CD14-positive monocyte (primary cell): ENCODE measurements around the gene PDE4D. TPM values are rescaled to one million over a fixed set of nuclear protein-coding genes. Genes with fewer than 3 reads are reported as not detected.

Experiments used
- DNase-seq, 3 donors: peaks; one replicate each; pipeline ENCODE4 v3.0.0-alpha.2; 2011 to 2022
- H2AFZ ChIP-seq: 2 replicates; pipeline ENCODE4 v1.6.0; 2012; ENCODE audit warnings: mild to moderate bottlenecking, low read depth, low read length, inconsistent platforms; ENCODE audit not compliant: insufficient read depth, poor library complexity, severe bottlenecking
- H3K27ac ChIP-seq, 2 donors: 1 replicate in 1 of 2; 2 replicates in 1 of 2; pipeline ENCODE4 v1.5.1; 2012 to 2013; ENCODE audit warnings: low read length in 2 of 2, control low read depth in 1 of 2, inconsistent platforms in 1 of 2, low read depth in 1 of 2, mild to moderate bottlenecking in 1 of 2
- H3K27me3 ChIP-seq, 2 donors: one replicate each; pipeline versions ENCODE4 v1.6.0 to v1.6.1; 2011 to 2013; ENCODE audit warnings: low read length in 2 of 2; ENCODE audit not compliant: control insufficient read depth in 2 of 2, insufficient read depth in 2 of 2
- H3K36me3 ChIP-seq, 2 donors: replicated peaks in 1 of 2; 1 replicate in 1 of 2; 2 replicates in 1 of 2; pipeline versions ENCODE4 v1.5.1 to v1.6.1; 2012 to 2013; ENCODE audit warnings: low read length in 2 of 2, control low read depth in 1 of 2, inconsistent platforms in 1 of 2, mild to moderate bottlenecking in 1 of 2; ENCODE audit not compliant: insufficient read depth in 2 of 2, control insufficient read depth in 1 of 2
- H3K4me1 ChIP-seq, 2 donors: 1 replicate in 1 of 2; 2 replicates in 1 of 2; pipeline versions ENCODE4 v1.5.1 to v1.6.1; 2012 to 2013; ENCODE audit warnings: low read length in 2 of 2, control low read depth in 1 of 2, inconsistent platforms in 1 of 2, mild to moderate bottlenecking in 1 of 2, moderate library complexity in 1 of 2; ENCODE audit not compliant: insufficient read depth in 2 of 2, control insufficient read depth in 1 of 2
- H3K4me2 ChIP-seq: replicated peaks from 2 replicates; pipeline ENCODE3; 2012; ENCODE audit warnings: low read length, moderate library complexity, mild to moderate bottlenecking; ENCODE audit not compliant: poor library complexity, severe bottlenecking; ENCODE audit errors: extremely low read depth
- H3K4me3 ChIP-seq, 3 experiments: fragments of 200-600 bp in 1 of 3; sonication (generic) in 1 of 3; replicated peaks in 1 of 3; 1 replicate in 2 of 3; 2 replicates in 1 of 3; pipeline ENCODE4 v1.5.1; 2011 to 2013; ENCODE audit warnings: low read length in 3 of 3, mild to moderate bottlenecking in 3 of 3, control low read depth in 2 of 3, low read depth in 2 of 3, inconsistent platforms in 1 of 3, moderate library complexity in 1 of 3
- H3K79me2 ChIP-seq: 2 replicates; pipeline ENCODE4 v1.6.0; 2012; ENCODE audit warnings: mild to moderate bottlenecking, control low read depth, inconsistent platforms, low read length, moderate library complexity; ENCODE audit not compliant: insufficient read depth
- H3K9ac ChIP-seq: 2 replicates; pipeline ENCODE4 v1.6.0; 2017; ENCODE audit warnings: low read length, mild to moderate bottlenecking; ENCODE audit not compliant: insufficient read depth, poor library complexity, severe bottlenecking
- H3K9me3 ChIP-seq, 2 donors: replicated peaks in 1 of 2; 1 replicate in 1 of 2; 2 replicates in 1 of 2; pipeline versions ENCODE4 v1.5.1 to v1.6.1; 2012 to 2013; ENCODE audit warnings: low read length in 2 of 2, control low read depth in 1 of 2; ENCODE audit not compliant: control insufficient read depth in 1 of 2, insufficient read depth in 1 of 2
- H4K20me1 ChIP-seq: 2 replicates; pipeline ENCODE4 v1.6.0; 2012; ENCODE audit warnings: mild to moderate bottlenecking, low read length, control low read depth, moderate library complexity; ENCODE audit not compliant: insufficient read depth
- H3K27ac Mint-ChIP-seq, 7 donors: one replicate each; pipeline ENCODE4 v1.8.0; 2020; ENCODE audit warnings: mild to moderate bottlenecking in 7 of 7, mixed read lengths in 7 of 7, moderate library complexity in 6 of 7, inconsistent platforms in 2 of 7
- H3K27me3 Mint-ChIP-seq, 3 donors: one replicate each; pipeline ENCODE4 v1.8.0; 2021 to 2022; ENCODE audit warnings: low read depth in 3 of 3, mild to moderate bottlenecking in 3 of 3, mixed read lengths in 3 of 3, moderate library complexity in 3 of 3, inconsistent platforms in 1 of 3
- H3K36me3 Mint-ChIP-seq, 2 donors: one replicate each; pipeline ENCODE4 v1.8.0; 2020; ENCODE audit warnings: mixed read lengths in 2 of 2, inconsistent platforms in 1 of 2, mild to moderate bottlenecking in 1 of 2
- H3K4me1 Mint-ChIP-seq: one replicate; pipeline ENCODE4 v1.8.0; 2020; ENCODE audit warnings: mild to moderate bottlenecking, mixed read lengths
- H3K4me3 Mint-ChIP-seq, 2 donors: one replicate each; pipeline ENCODE4 v1.8.0; 2020; ENCODE audit warnings: mild to moderate bottlenecking in 2 of 2, mixed read lengths in 2 of 2, moderate library complexity in 1 of 2
- H3K9me3 Mint-ChIP-seq, 7 donors: one replicate each; pipeline ENCODE4 v1.8.0; 2020 to 2022; ENCODE audit warnings: mixed read lengths in 7 of 7, mild to moderate bottlenecking in 6 of 7, moderate library complexity in 6 of 7, inconsistent platforms in 2 of 7
- WGBS: methylation state at CpG from one replicate; pipeline ENCODE4 v1.1.5; 2013; ENCODE audit warnings: missing lambda C conversion rate; ENCODE audit not compliant: insufficient coverage; 5-methylcytosine and 5-hydroxymethylcytosine counted together
- intact Hi-C, 2 donors: fragments of 100-400 bp; cut with micrococcal nuclease; formaldehyde crosslinking; loops; one replicate each; pipeline versions ENCODE4 v1.15.0 to v1.15.1; 2023
- polyA plus RNA-seq, 3 donors: library from polyadenylated mRNA; depleted of rRNA in 1 of 3; unstranded in 2 of 3; stranded (reverse) in 1 of 3; fragments of 300-500 nt in 2 of 3; fragments of >200 nt in 1 of 3; fragmentation: Illumina TruSeq in 2 of 3; gene quantifications; 1 replicate in 2 of 3; 2 replicates in 1 of 3; pipeline ENCODE4 v1.2.3, GENCODE V29; 2012 to 2021
- TF ChIP-seq, protein P1 (sequence below): fragments of 200-600 bp; IDR thresholded peaks from one replicate; pipeline ENCODE4 v1.8.0; 2022; ENCODE audit warnings: antibody characterized with exemption, mild to moderate bottlenecking

PDE4D gene
- polyA plus RNA-seq, 3 donors: 1.9 to 3.4 (median 2.8) TPM

- peaks cover 0 to 5% (median 0%) of the 10 kb centered on the region in 7 donors for H3K9me3 Mint-ChIP-seq
- no peak for DNase-seq
- Histone ChIP-seq H3K9ac (no peak overlapping the region), H2AFZ (no peak overlapping the region), H3K4me2 (no peak overlapping the region), H4K20me1 (no peaks in the 10 kb centered on the region), H3K27me3 (no peaks in the 10 kb centered on the region), H3K4me3 (no peak overlapping the region), H3K27ac (no peak overlapping the region), H3K4me1 (no peaks in the 10 kb centered on the region), H3K79me2 (no peaks in the 10 kb centered on the region), H3K36me3 (no peaks in the 10 kb centered on the region), H3K9me3 (no peaks in the 10 kb centered on the region)
- WGBS: no CpG with 5 or more reads among the region's 5 CpGs
- H3K4me1 Mint-ChIP-seq: no peaks in the 10 kb centered on the region
- no peak overlapping the region for H3K4me3 Mint-ChIP-seq
- no peak overlapping the region for H3K27ac Mint-ChIP-seq
- H3K27me3 Mint-ChIP-seq: peaks cover 0 to 2% (median 1%) of the 10 kb centered on the region in 3 donors
- peaks cover 0 to 2% of the 10 kb centered on the region in 2 donors for H3K36me3 Mint-ChIP-seq
- TF ChIP-seq, protein P1, sequence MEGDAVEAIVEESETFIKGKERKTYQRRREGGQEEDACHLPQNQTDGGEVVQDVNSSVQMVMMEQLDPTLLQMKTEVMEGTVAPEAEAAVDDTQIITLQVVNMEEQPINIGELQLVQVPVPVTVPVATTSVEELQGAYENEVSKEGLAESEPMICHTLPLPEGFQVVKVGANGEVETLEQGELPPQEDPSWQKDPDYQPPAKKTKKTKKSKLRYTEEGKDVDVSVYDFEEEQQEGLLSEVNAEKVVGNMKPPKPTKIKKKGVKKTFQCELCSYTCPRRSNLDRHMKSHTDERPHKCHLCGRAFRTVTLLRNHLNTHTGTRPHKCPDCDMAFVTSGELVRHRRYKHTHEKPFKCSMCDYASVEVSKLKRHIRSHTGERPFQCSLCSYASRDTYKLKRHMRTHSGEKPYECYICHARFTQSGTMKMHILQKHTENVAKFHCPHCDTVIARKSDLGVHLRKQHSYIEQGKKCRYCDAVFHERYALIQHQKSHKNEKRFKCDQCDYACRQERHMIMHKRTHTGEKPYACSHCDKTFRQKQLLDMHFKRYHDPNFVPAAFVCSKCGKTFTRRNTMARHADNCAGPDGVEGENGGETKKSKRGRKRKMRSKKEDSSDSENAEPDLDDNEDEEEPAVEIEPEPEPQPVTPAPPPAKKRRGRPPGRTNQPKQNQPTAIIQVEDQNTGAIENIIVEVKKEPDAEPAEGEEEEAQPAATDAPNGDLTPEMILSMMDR: no peak
- intact Hi-C loops: no loop called here
These were observed 827.0 kb downstream of the PDE4D start for GRCh38 chr5:59066367-59067163.

DNA sequence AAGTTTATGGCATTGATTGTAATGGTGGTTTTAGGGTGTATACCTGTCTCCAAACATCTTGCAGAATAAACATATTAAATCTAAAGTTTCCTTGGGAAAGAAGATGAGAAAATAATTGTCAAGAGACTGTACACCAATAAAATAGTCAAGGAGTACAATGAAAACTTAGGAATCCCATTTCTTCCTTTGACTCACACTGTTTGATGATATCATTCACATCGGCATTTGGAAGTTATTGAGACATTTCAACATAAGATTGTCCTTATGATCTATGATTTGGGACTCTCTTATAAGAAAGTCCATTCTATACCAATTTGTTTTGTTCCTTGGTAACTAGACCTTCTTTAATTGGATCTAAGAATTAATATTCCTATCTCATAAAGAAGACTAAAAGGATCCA, 828.0 kb downstream of the PDE4D start:
- no peaks in the 10 kb centered on the region for H3K79me2 ChIP-seq
- no peaks in the 10 kb centered on the region for H4K20me1 ChIP-seq
- Mint-ChIP-seq H3K4me1 (no peaks in the 10 kb centered on the region), H3K27ac (no peak overlapping the region), H3K36me3 (peaks cover 0 to 2% of the 10 kb centered on the region in 2 donors), H3K4me3 (no peak overlapping the region), H3K9me3 (peaks cover 0 to 5% (median 0%) of the 10 kb centered on the region in 7 donors), H3K27me3 (peaks cover 0 to 1% (median 0%) of the 10 kb centered on the region in 3 donors)
- H3K4me3 ChIP-seq: no peak overlapping the region
- no peaks in the 10 kb centered on the region for H3K27me3 ChIP-seq
- H3K9ac ChIP-seq: no peak overlapping the region
- H2AFZ ChIP-seq: no peak overlapping the region
- no CpG with 5 or more reads among the region's 1 CpG for WGBS
- DNase-seq: no peak
- TF ChIP-seq, protein P1: no peak
- H3K9me3 ChIP-seq: no peaks in the 10 kb centered on the region
- intact Hi-C loops: no loop called here
- H3K4me2 ChIP-seq: no peak overlapping the region
- H3K36me3 ChIP-seq: no peaks in the 10 kb centered on the region
- H3K27ac ChIP-seq: no peak overlapping the region
- H3K4me1 ChIP-seq: no peaks in the 10 kb centered on the region
